Common myeloid progenitor, CD34-positive (primary cell): ENCODE data around the gene TFAP2A.

Experiments
- CTCF ChIA-PET: fragments of 350-600 bp; sonication (Branson Sonifier 250); formaldehyde crosslinking; loops from one replicate; lab custom pipeline; 2021; ENCODE audit warnings: antibody characterized with exemption; lab: Charles Lee
- POLR2A ChIA-PET: fragments of 350-600 bp; sonication (Branson Sonifier 250); formaldehyde crosslinking; loops from one replicate; lab custom pipeline; 2021; ENCODE audit warnings: antibody characterized with exemption; lab: Charles Lee
- DNase-seq, 3 donors: peaks; one replicate each; pipeline versions ENCODE4 v3.0.0 to v3.0.0-alpha.2; 2013
- H3K27ac ChIP-seq, 2 experiments: 1 replicate in 1 of 2; 2 replicates in 1 of 2; pipeline ENCODE4 v1.7.0; 2013; ENCODE audit warnings: inconsistent platforms in 2 of 2, low read length in 2 of 2, mild to moderate bottlenecking in 2 of 2, low read depth in 1 of 2, moderate library complexity in 1 of 2; ENCODE audit not compliant: severe bottlenecking in 2 of 2, insufficient read depth in 1 of 2, poor library complexity in 1 of 2
- H3K27me3 ChIP-seq, 5 experiments: replicated peaks in 2 of 5; 1 replicate in 3 of 5; 2 replicates in 2 of 5; pipeline versions ENCODE4 v1.6.1 to v1.7.0; 2013; ENCODE audit warnings: low read length in 4 of 5, mild to moderate bottlenecking in 2 of 5, moderate library complexity in 2 of 5, inconsistent platforms in 1 of 5; ENCODE audit not compliant: insufficient read depth in 5 of 5, control insufficient read depth in 4 of 5
- H3K36me3 ChIP-seq, 4 experiments: 1 replicate in 2 of 4; 2 replicates in 2 of 4; pipeline versions ENCODE4 v1.6.1 to v1.7.0; 2013; ENCODE audit warnings: low read length in 3 of 4, control low read depth in 1 of 4, mild to moderate bottlenecking in 1 of 4; ENCODE audit not compliant: control insufficient read depth in 4 of 4, insufficient read depth in 4 of 4
- H3K4me1 ChIP-seq, 4 experiments: 1 replicate in 3 of 4; 2 replicates in 1 of 4; pipeline versions ENCODE4 v1.6.1 to v1.7.1; 2013; ENCODE audit warnings: low read length in 3 of 4, mild to moderate bottlenecking in 3 of 4, control low read depth in 1 of 4, inconsistent platforms in 1 of 4, moderate library complexity in 1 of 4; ENCODE audit not compliant: control insufficient read depth in 4 of 4, insufficient read depth in 4 of 4; ENCODE audit errors: control extremely low read depth in 1 of 4
- H3K4me3 ChIP-seq, 7 experiments: 1 replicate in 4 of 7; 2 replicates in 3 of 7; pipeline versions ENCODE4 v1.5.1 to v1.7.0; 2013; ENCODE audit warnings: mild to moderate bottlenecking in 7 of 7, low read length in 6 of 7, moderate library complexity in 6 of 7, inconsistent platforms in 2 of 7, low read depth in 2 of 7, control low read depth in 1 of 7; ENCODE audit not compliant: insufficient read depth in 4 of 7, control insufficient read depth in 1 of 7; ENCODE audit errors: extremely low read depth in 1 of 7
- H3K9me3 ChIP-seq, 5 experiments: 1 replicate in 4 of 5; 2 replicates in 1 of 5; pipeline versions ENCODE4 v1.6.1 to v1.7.1; 2013; ENCODE audit warnings: low read length in 4 of 5, mild to moderate bottlenecking in 2 of 5, inconsistent platforms in 1 of 5, low read depth in 1 of 5, moderate library complexity in 1 of 5; ENCODE audit not compliant: control insufficient read depth in 4 of 5, insufficient read depth in 2 of 5; ENCODE audit errors: control extremely low read depth in 1 of 5
- WGBS: methylation state at CpG from one replicate; pipeline ENCODE4 v1.1.5; 2013; ENCODE audit not compliant: insufficient coverage; 5-methylcytosine and 5-hydroxymethylcytosine counted together

TFAP2A gene

GRCh38 chr6:10395704-10396546 lies 18.9 kb downstream of the TFAP2A start:
- Histone ChIP-seq H3K27me3 (peaks cover 41 to 98% (median 66%) of the 10 kb centered on the region in 5 experiments), H3K27ac (no peak overlapping the region), H3K4me1 (no peaks in the 10 kb centered on the region), H3K9me3 (peaks cover 0 to 5% (median under 1%) of the 10 kb centered on the region in 5 experiments), H3K4me3 (no peak overlapping the region), H3K36me3 (no peaks in the 10 kb centered on the region)
- ChIA-PET CTCF (interaction anchor here (1.6 kb wide), 1 partner anchor 26 kb away, joined by 4 read pairs; no protein-coding TSS in a partner anchor), POLR2A (no interaction called here)
- DNase-seq, result no peak
- 21% methylated on average over 8 of the region's 14 CpGs for WGBS

GRCh38 chr6:10395171-10395703 lies 19.6 kb downstream of the TFAP2A start:
- no peak for DNase-seq
- ChIA-PET POLR2A (no interaction called here), CTCF (interaction anchor here (1.6 kb wide), 1 partner anchor 26 kb away, joined by 4 read pairs; no protein-coding TSS in a partner anchor)
- 6% methylated on average over 7 of the region's 8 CpGs for WGBS
- Histone ChIP-seq H3K9me3 (peaks cover 0 to 6% (median 0%) of the 10 kb centered on the region in 5 experiments), H3K4me3 (no peak overlapping the region), H3K27me3 (peaks cover 46 to 98% (median 64%) of the 10 kb centered on the region in 5 experiments), H3K4me1 (no peaks in the 10 kb centered on the region), H3K27ac (no peak overlapping the region), H3K36me3 (no peaks in the 10 kb centered on the region)

- no CpG with 5 or more reads among the region's 8 CpGs for WGBS
- peaks cover 0 to 10% (median 0%) of the 10 kb centered on the region in 5 experiments for H3K9me3 ChIP-seq
- DNase-seq, result peak in 2 of 3 donors; percentile 64 to 69
- no peaks in the 10 kb centered on the region for H3K4me1 ChIP-seq
- no peak overlapping the region for H3K4me3 ChIP-seq
- POLR2A ChIA-PET, result no interaction called here
- no peak overlapping the region for H3K27ac ChIP-seq
- no peaks in the 10 kb centered on the region for H3K36me3 ChIP-seq
- H3K27me3 ChIP-seq, result peaks cover 49 to 98% (median 68%) of the 10 kb centered on the region in 5 experiments
- CTCF ChIA-PET, result interaction anchor here (0.9 kb wide), 1 partner anchor 20 kb away, joined by 3 read pairs; the partner anchor contains the start of gene TFAP2A
These were observed 21.2 kb downstream of the TFAP2A start for GRCh38 chr6:10393544-10394225.

- Histone ChIP-seq H3K4me1 (no peaks in the 10 kb centered on the region), H3K27me3 (peaks cover 60 to 99% (median 78%) of the 10 kb centered on the region in 5 experiments), H3K27ac (no peak overlapping the region), H3K4me3 (no peak overlapping the region), H3K36me3 (no peaks in the 10 kb centered on the region), H3K9me3 (peaks cover 0 to 10% (median 0%) of the 10 kb centered on the region in 5 experiments)
- 15% methylated on average over 7 of the region's 10 CpGs for WGBS
- POLR2A ChIA-PET, result no interaction called here
- CTCF ChIA-PET, result no interaction called here
- no peak for DNase-seq
These were observed 23.1 kb downstream of the TFAP2A start for GRCh38 chr6:10391799-10392198.

DNA sequence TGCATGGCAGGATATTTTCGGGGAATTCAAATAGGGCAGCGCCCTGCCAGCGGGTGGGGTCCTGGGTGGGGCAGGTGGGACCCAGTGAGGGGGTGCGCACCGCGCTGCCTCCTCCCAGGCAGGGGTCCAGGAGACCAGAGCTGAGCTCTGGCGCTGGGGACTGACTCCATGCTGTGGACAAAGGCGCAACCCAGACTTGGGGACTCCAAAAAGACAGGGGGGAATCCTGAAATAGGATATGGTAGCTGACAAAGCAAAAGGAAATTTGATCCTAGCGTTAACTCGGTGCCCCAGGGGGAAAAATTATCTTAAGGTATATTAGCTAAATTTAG lies 23.6 kb downstream of the TFAP2A start:
- ChIA-PET POLR2A (no interaction called here), CTCF (no interaction called here)
- 13% methylated on average over 8 of the region's 10 CpGs for WGBS
- peaks cover 0 to 12% (median 0%) of the 10 kb centered on the region in 5 experiments for H3K9me3 ChIP-seq
- no peaks in the 10 kb centered on the region for H3K36me3 ChIP-seq
- no peaks in the 10 kb centered on the region for H3K4me1 ChIP-seq
- no peak for DNase-seq
- peaks cover 64 to 100% (median 82%) of the 10 kb centered on the region in 5 experiments for H3K27me3 ChIP-seq
- no peak overlapping the region for H3K27ac ChIP-seq
- no peak overlapping the region for H3K4me3 ChIP-seq

DNA sequence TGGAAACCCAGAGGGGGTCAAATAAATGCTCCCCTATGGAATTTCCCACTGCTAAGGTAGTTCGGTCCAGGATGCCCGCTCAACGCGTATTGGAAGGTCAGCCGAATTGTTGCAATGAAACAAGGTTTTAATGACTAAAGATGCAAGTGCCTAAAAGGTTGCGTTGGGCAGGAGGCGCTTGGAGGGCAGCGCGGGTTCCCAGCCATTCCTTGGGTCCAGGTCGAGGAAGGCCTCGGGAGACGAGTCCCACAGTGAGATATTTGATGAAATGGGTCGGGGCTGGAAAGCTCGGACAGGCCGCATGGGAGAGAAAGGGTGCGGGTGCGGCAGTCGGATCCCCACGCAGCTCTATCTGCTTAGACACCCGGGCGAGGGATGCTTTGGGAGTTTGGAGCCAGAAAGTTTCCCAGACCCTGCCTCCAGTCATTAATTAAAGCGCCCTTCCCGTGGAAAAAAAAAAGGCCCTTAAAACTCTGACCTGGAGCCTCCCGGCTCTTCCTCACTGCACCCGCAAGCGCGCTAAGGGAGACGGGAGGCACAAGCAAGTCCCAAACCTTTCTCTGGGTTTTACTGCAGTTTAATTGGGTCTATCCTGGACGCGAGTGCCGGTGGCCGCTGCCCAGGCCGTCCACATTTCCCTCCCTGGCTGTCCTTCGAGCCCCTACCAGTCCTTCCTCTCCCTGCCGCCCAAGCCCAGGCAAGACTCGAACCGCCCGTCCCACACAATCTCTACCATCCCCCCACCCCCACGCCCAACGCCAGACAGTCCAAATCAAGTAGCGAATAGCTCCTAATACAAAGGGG lies 24.2 kb downstream of the TFAP2A start:
- Histone ChIP-seq H3K36me3 (no peaks in the 10 kb centered on the region), H3K4me1 (no peaks in the 10 kb centered on the region), H3K27ac (no peak overlapping the region), H3K4me3 (no peak overlapping the region), H3K27me3 (peaks cover 64 to 100% (median 83%) of the 10 kb centered on the region in 5 experiments), H3K9me3 (peaks cover 0 to 12% (median 0%) of the 10 kb centered on the region in 5 experiments)
- ChIA-PET POLR2A (no interaction called here), CTCF (no interaction called here)
- WGBS, result 3% methylated on average over 34 of the region's 41 CpGs
- DNase-seq, result no peak
